Activated CD8-positive, alpha-beta T cell treated with anti-CD3 and anti-CD28 coated beads for 36 hours (primary cell): Measurements from ENCODE around the gene HBEGF. TPM values are rescaled to one million over a fixed set of nuclear protein-coding genes. Genes with fewer than 3 reads are reported as not detected.

Experiments used
- ATAC-seq: fragments of 200-7000 bp; cut with Tn5 transposase; one replicate; pipeline ENCODE4 v1.10.0; 2021; ENCODE audit warnings: mild to moderate bottlenecking, moderate library complexity
- CTCF ChIA-PET: fragments of 350-600 bp; sonication (Branson Sonifier 250); formaldehyde crosslinking; loops from one replicate; lab custom pipeline; 2021; ENCODE audit warnings: antibody characterized with exemption; lab: Charles Lee
- POLR2A ChIA-PET: fragments of 350-600 bp; sonication (Branson Sonifier 250); formaldehyde crosslinking; loops from one replicate; lab custom pipeline; 2021; ENCODE audit warnings: antibody characterized with exemption; lab: Charles Lee
- DNase-seq: peaks from one replicate; pipeline ENCODE4 v3.0.0-alpha.2; 2020
- H3K27ac Mint-ChIP-seq: one replicate; pipeline ENCODE4 v1.8.0; 2021; ENCODE audit warnings: mild to moderate bottlenecking, mixed read lengths
- H3K27me3 Mint-ChIP-seq: one replicate; pipeline ENCODE4 v1.8.0; 2021; ENCODE audit warnings: mixed read lengths
- H3K36me3 Mint-ChIP-seq: one replicate; pipeline ENCODE4 v1.8.0; 2021; ENCODE audit warnings: low read depth, mixed read lengths
- H3K4me1 Mint-ChIP-seq: one replicate; pipeline ENCODE4 v1.8.0; 2021; ENCODE audit warnings: low read depth, mixed read lengths
- H3K4me3 Mint-ChIP-seq: one replicate; pipeline ENCODE4 v1.8.0; 2021; ENCODE audit warnings: mild to moderate bottlenecking, moderate library complexity, mixed read lengths
- H3K9me3 Mint-ChIP-seq: one replicate; pipeline ENCODE4 v1.8.0; 2021; ENCODE audit warnings: mixed read lengths
- CTCF ChIP-seq: fragments of 200-600 bp; IDR thresholded peaks from one replicate; pipeline ENCODE4 v1.8.0; 2022; ENCODE audit warnings: antibody characterized with exemption, mild to moderate bottlenecking
- intact Hi-C: fragments of 100-400 bp; cut with micrococcal nuclease; formaldehyde crosslinking; loops from one replicate; pipeline ENCODE4 v1.10.0; 2022
- total RNA-seq, 2 experiments: library from RNA; stranded (reverse); gene quantifications; one replicate each; pipeline ENCODE4 v1.2.3, GENCODE V29; 2021

HBEGF gene
- total RNA-seq, 2 experiments from 2014 or later, result 5.1 to 6.4 TPM

GRCh38 chr5:140302786-140303639, 43.4 kb downstream of the HBEGF start, which contains the start of gene PFDN1:
Gene PFDN1 (minus strand): TSS chr5:140303101. CDS start chr5:140303073, 28 bp downstream.
- TF ChIP-seq CTCF, result no peak
- Mint-ChIP-seq H3K27me3 (no peaks in the 10 kb centered on the region), H3K4me3 (peak within 1 kb of the TSS; percentile 96), H3K27ac (peak within 1 kb of the TSS; percentile 95), H3K36me3 (peaks cover 12% of the 10 kb centered on the region), H3K9me3 (no peaks in the 10 kb centered on the region), H3K4me1 (peaks cover 16% of the 10 kb centered on the region)
- ChIA-PET CTCF (interaction anchor here (1.0 to 2.2 kb wide), 7 partner anchors 10 to 61 kb away, joined by 3 to 16 read pairs (median 4); partner anchors contain the start of gene HBEGF), POLR2A (interaction anchor here (1.3 to 2.1 kb wide), 2 partner anchors 16 to 40 kb away, joined by 5 to 11 read pairs; no protein-coding TSS in a partner anchor)
- ATAC-seq, result peak; percentile 100
- DNase-seq, result peak; percentile 97
- intact Hi-C loops, result loop anchor here (5.0 kb wide), 1 partner anchor 49 kb away; no protein-coding TSS in a partner anchor

- DNase-seq (no peak), ATAC-seq (no peak)
- POLR2A ChIA-PET, result no interaction called here
- no peak for TF ChIP-seq CTCF
- peaks cover 15% of the 10 kb centered on the region for H3K36me3 Mint-ChIP-seq
- intact Hi-C loops, result loop anchor here (5.0 kb wide), 1 partner anchor 51 kb away; no protein-coding TSS in a partner anchor
- H3K27ac Mint-ChIP-seq, result no peak overlapping the region
- H3K4me1 Mint-ChIP-seq, result peaks cover 26% of the 10 kb centered on the region
- peak overlapping the region; percentile 12 for H3K4me3 Mint-ChIP-seq
- H3K27me3 Mint-ChIP-seq, result no peaks in the 10 kb centered on the region
- no peaks in the 10 kb centered on the region for H3K9me3 Mint-ChIP-seq
- CTCF ChIA-PET, result interaction anchor here (1.3 kb wide), 1 partner anchor 44 kb away, joined by 4 read pairs; no protein-coding TSS in a partner anchor
Measured at GRCh38 chr5:140301136-140301535, 45.3 kb downstream of the HBEGF start.

- POLR2A ChIA-PET, result no interaction called here
- CTCF ChIA-PET, result interaction anchor here (1.3 to 1.6 kb wide), 2 partner anchors 47 to 53 kb away, joined by 3 to 4 read pairs; partner anchors contain the start of gene HBEGF
- H3K9me3 Mint-ChIP-seq, result no peaks in the 10 kb centered on the region
- no peak for TF ChIP-seq CTCF
- H3K4me1 Mint-ChIP-seq, result peaks cover 35% of the 10 kb centered on the region
- intact Hi-C loops, result no loop called here
- DNase-seq (no peak), ATAC-seq (no peak)
- no peaks in the 10 kb centered on the region for H3K27me3 Mint-ChIP-seq
- H3K27ac Mint-ChIP-seq, result no peak overlapping the region
- H3K36me3 Mint-ChIP-seq, result peaks cover 15% of the 10 kb centered on the region
- no peak overlapping the region for H3K4me3 Mint-ChIP-seq
Measured at GRCh38 chr5:140299056-140299455, 47.3 kb downstream of the HBEGF start.

- DNase-seq, result no peak
- Mint-ChIP-seq H3K4me3 (no peak overlapping the region), H3K27ac (no peak overlapping the region), H3K4me1 (peaks cover 42% of the 10 kb centered on the region), H3K9me3 (no peaks in the 10 kb centered on the region), H3K36me3 (peaks cover 15% of the 10 kb centered on the region), H3K27me3 (no peaks in the 10 kb centered on the region)
- TF ChIP-seq CTCF, result no peak
- intact Hi-C loops, result no loop called here
- no peak for ATAC-seq
- ChIA-PET POLR2A (no interaction called here), CTCF (interaction anchor here (0.6 to 1.9 kb wide), 5 partner anchors 12 to 291 kb away, joined by 3 to 9 read pairs (median 4); partner anchors contain the start of gene HBEGF)
Measured at GRCh38 chr5:140298183-140298601, 48.2 kb downstream of the HBEGF start.
